GM19351 (cell line): ENCODE data around the gene NOTO.

ENCODE experiments used
- ATAC-seq: cut with Tn5 transposase; IDR thresholded peaks from one replicate; pipeline ENCODE4 v1.9.1; 2021; ENCODE audit warnings: mild to moderate bottlenecking, moderate library complexity; ENCODE audit not compliant: unreplicated experiment

Gene NOTO

DNA sequence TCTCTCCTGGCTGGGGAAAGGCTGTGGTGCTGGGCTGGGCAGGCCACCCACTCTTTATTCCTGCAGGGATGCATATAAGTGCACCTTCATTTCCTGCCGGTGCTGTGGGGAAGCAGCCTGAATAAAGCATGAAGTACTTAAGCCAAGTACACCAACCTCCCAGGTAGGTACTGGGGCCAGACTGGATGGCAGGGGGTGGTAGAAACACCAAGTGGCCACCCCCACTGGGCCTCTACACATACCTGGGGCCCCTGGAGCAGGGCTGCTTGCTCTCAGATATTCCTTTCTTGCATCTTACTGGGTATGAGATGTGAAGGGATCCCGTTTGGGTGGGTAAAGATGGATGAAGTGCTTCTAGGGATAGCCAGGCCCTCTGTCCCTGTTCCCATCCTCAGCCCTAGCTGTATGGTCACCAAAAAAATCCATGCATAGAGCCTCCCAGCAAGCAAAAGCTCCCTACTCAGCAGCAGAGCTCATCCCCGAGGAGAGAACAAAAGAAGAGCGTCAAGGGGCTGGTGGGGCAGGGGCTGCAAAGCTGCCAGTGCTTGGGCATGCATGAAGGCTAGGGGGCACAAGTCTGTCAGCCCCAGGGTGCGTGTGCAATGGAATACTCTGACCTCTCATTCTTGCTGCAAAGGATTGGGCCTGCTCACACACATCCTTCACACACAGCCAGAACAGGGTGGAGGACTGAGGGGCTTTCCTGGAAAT lies 53.7 kb downstream of the NOTO start:
- no peak for ATAC-seq

GRCh38 chr2:73256618-73256922 lies 54.2 kb downstream of the NOTO start:
- ATAC-seq: no peak

GRCh38 chr2:73257021-73257420 lies 54.6 kb downstream of the NOTO start:
- no peak for ATAC-seq

DNA sequence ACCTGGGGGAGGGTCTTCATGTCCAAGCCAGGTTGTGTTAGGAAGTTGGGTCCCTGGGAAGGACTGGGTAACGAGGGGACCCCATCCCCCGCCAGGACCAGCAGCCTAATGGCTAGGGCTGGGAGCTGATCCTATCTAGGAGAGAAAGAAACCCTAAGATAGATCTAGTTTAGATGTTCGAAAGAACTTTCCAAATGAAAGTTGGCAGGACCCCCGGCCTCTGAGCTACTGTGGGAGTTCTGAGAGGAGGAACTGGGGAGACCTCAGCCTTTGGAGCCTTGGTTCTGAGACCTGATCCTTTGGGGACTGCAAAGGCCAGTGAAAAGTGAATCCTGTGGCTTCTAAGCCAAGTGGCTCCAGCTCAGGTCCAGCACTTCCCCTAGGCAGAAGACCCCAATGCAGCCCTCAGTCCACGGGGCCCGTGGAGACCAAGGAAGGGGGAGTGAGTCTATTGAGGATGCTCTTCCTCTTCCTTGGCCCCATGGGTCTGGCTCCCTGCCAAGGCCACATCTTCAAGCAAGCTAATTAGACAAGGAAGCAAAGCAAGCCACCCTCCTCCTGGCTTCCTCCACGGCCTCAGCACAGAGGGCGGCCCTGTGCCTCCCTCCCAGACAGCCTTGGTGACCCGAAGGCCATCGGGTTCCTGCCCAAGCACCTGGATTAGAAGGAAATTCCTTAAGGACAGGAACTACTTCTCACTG lies 55.2 kb downstream of the NOTO start:
- no peak for ATAC-seq

DNA sequence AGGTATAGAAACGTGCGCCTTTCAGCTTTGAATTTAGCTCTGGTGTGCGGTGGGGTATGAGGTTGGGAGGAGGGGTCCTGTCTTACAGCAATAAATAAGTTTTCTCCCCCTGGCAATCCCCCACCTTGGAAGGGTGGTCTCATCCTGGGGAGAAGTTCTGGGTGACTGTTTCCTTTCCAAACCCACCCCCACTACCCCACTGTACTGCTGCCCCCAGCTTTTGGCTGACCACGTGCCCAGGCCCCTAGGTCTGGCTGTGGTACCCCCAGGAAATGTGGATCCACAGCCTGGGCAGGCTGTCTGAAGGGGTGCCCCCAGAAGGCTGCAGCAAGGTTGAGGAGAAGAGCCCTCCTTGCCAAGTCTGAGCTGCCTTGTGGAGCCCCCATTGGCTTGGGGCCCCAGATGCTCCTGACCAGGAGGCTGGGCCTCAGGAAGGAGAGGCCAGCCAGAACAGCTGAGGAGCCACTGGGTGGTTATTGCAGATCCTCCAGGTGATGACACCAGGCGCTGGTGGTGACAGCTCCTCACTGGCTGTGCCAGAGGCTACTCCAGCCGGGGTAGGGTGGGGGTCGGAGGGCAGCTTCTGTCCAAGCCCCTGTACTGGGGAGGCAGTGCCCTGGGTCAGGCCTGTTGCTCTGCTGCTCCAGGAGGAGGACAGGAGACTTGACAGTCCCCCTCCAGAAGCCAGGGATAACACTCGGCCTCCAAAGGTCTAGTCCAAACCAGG lies 56.0 kb downstream of the NOTO start:
- ATAC-seq: no peak

- ATAC-seq: no peak
These were observed 56.5 kb downstream of the NOTO start for GRCh38 chr2:73258913-73259215.

DNA sequence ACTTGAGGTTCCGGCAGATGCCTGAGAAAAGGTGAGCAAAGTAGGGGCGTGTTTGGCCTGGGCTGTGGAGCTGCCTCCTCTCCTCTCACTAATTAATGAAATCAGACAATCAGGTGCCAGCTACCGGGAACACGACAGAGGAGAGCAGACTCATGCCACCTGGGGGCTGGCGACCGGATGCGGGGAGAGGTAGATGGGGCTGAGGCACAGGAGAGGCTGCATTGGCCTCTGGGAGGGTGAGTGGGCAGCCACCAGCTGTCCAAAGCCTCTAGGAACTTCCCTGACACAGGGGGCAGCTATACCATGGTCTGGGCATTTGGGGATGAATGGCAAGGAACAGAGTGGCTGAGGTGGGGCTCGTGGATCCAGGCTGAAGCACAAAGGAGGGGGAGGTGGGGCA lies 56.9 kb downstream of the NOTO start:
- ATAC-seq: no peak

GRCh38 chr2:73259704-73260337 lies 57.4 kb downstream of the NOTO start:
- ATAC-seq: no peak

DNA sequence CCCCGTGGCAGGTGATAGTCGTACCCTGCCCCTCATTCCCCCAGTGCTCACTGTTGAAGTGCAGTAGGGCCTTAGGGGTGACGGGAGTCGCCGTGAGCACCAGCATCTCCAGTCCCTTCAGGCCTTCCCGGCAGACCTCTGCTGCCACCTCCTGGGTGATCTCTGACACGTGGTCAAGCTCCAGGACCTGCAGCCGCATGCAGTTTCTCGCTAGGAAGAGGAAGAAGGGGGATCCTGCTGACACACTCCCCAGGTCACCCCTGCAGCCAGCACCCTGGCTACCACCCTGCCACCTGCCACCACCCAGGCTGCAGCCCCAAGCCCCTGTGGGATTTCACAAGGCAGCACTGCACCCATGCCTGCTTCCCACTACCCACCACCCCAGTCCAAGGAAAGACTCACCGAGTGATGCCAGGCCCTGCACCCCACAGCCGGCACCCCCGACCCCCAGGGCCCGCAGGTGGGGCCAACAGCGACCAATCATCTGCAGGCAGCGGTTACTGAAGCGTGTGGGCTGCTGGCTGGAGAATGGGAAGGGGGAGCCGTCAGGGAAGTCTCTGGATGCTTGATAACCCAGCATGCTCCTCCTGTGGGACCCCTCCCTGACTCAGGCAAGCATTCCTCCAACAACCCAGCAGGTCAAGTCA lies 58.1 kb downstream of the NOTO start:
- ATAC-seq: no peak
